Measurements from ENCODE around the gene PHKA2.
"Not testable (repeated sequence)": the region's sequence is repeated elsewhere in the genome, so short reads cannot be mapped to it uniquely, and the experiment has no call there.

The PHKA2 gene

DNA sequence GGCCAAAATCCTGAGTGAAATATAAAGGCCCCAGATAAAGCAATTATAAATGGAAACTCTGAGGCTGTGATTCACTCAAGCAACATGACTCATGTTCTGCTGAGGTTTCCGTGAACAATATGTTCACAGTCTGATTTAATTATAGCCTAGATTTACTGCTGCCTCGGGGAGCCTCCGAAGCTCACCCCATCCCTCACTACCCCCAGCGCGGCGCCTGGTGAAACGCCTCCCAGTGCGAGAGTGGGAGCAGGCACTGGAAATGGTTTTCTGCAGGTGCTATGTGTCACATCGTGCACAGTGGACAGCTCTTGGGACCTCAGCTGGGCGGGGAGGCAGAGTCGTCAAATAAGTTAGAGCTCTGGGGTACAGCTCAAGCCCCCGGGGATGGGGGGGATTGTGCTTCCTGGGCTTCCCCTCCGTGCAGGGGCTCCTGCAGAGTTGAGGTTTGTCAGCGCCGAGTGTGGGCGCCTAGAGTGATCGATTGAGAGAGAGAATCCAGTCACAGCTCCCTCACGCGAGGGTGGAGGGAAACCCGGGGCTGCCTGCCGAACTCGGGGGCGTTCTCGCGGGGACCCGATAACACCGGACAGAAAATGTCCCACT lies 110.6 kb downstream of the PHKA2 start:
- FAIRE-seq (no peak), DNase-seq (ENCODE audit: insufficient read length) (no peak)
- TF ChIP-seq POLR2AphosphoS5 (IDR thresholded peaks at IDR 0.05; ENCODE audit: low read depth, low read length) (no peak), POLR2A (IDR thresholded peaks at IDR 0.05; ENCODE audit: low read depth, low read length) (no peak), TAF1 (IDR thresholded peaks at IDR 0.05; ENCODE audit: borderline replicate concordance, low read depth, low read length) (no peak)

DNA sequence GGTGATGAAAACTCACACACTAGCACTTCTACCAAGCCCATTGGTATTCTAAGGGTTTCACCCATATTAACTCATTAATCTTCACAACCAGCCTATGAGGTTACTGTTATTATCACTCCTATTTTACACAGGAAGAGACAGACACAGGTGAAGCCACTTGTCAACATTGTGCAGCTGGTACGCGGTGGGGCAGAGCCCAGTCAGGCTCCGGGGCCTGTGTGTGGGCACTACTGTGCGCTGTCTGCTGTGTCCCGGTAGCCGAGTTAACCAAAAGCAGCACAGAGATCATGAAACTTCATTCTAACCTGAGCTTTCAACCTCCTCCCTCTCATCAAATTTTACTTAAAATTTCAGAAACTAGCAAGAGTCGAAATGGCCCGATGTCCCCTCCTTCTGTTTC lies 111.3 kb downstream of the PHKA2 start:
- DNase-seq (ENCODE audit: insufficient read length) = no peak
- no peak for FAIRE-seq
- no peak for TF ChIP-seq POLR2A (IDR thresholded peaks at IDR 0.05; ENCODE audit: low read depth, low read length)
- TF ChIP-seq POLR2AphosphoS5 (IDR thresholded peaks at IDR 0.05; ENCODE audit: low read depth, low read length) = no peak
- TF ChIP-seq TAF1 (IDR thresholded peaks at IDR 0.05; ENCODE audit: borderline replicate concordance, low read depth, low read length) = no peak

DNA sequence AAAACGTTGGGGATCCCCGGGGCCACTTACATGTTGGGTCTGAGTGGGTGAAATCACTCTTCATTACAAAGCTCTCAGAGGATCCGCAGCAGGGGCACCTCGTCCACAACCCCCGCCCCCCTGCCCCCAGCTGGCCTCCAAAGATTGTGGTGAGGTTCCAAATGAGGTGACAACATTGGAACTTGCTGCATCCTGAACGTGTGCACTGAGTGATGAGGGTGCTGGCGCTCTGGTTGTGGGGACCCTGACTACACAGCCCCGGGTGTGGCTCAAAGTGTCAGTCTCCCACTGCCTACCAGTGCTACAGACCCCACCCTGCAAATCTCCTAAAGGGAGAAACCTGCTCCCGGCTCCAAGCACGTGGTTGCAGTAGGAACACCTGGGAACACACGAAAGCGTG lies 111.9 kb downstream of the PHKA2 start:
- FAIRE-seq = no peak
- TF ChIP-seq POLR2A (IDR thresholded peaks at IDR 0.05; ENCODE audit: low read depth, low read length) (no peak), TAF1 (IDR thresholded peaks at IDR 0.05; ENCODE audit: borderline replicate concordance, low read depth, low read length) (no peak), POLR2AphosphoS5 (IDR thresholded peaks at IDR 0.05; ENCODE audit: low read depth, low read length) (no peak)

DNA sequence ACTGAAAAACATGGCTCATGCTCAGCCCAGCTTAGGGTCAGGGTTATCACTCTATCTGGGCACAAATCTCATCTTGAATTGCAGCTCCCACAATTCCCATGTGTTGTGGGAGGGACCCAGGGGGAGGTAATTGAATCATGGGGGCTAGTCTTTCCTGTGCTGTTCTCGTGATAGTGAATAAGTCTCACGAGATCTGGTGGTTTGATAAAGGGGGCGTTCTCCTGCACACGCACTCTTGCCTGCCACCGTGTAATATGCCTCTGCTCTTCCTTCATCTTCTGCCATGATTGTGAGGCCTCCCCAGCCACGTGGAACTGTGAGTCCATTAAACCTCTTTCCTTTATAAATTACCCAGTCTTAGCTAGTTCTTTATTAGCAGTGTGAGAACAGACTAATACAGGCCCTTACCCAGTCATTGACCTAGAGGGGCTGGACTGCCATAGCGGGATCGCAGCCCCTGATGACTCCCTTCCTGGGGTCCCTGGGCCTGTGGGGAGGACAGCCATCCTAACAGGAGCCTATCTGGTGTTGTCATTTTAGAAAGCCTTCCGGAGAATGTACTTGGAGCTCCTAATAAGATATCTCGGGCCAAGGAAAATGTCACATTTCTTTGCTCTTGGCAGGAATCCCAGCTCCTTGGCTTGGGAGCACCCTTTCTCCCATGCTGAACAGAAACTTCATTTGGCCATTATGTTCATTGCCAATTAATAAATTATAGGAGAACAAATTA lies 112.6 kb downstream of the PHKA2 start:
- FAIRE-seq = no peak
- TF ChIP-seq TAF1 (IDR thresholded peaks at IDR 0.05; ENCODE audit: borderline replicate concordance, low read depth, low read length) = no peak
- TF ChIP-seq POLR2A (IDR thresholded peaks at IDR 0.05; ENCODE audit: low read depth, low read length) = no peak
- no peak for TF ChIP-seq POLR2AphosphoS5 (IDR thresholded peaks at IDR 0.05; ENCODE audit: low read depth, low read length)
- no peak for DNase-seq (ENCODE audit: insufficient read length)

More for the DNA sequence above, 111.9 kb downstream of the PHKA2 start:
- no peak for DNase-seq (ENCODE audit: insufficient read length)

DNA sequence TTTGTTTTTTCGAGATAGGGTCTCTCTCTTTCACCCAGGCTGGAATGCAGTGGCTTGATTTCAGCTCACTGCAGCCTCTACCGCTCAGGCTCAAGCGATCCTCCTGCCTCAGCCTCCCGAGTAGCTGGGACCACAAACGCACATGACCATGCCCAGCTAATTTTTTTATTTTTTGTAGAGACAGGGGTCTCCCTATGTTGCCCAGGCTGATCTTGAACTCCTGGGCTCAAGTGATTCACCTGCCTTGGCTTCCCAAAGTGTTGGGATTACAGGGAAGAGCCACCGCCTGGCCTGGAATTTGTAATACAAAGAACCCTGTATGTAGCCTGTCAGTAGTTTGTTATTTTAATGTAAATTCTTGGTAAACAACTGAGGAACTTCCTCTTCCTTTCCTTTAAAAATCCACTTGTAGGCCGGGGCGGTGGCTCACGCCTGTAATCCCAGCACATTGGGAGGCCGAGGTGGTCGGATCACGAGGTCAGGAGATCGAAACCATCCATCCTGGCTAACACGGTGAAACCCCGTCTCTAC lies 119.5 kb downstream of the PHKA2 start:
- no peak for DNase-seq (ENCODE audit: insufficient read length)
- TF ChIP-seq POLR2A (IDR thresholded peaks at IDR 0.05; ENCODE audit: low read depth, low read length) (no peak), TAF1 (IDR thresholded peaks at IDR 0.05; ENCODE audit: borderline replicate concordance, low read depth, low read length) (no peak), POLR2AphosphoS5 (IDR thresholded peaks at IDR 0.05; ENCODE audit: low read depth, low read length) (no peak)
- no peak for FAIRE-seq

DNA sequence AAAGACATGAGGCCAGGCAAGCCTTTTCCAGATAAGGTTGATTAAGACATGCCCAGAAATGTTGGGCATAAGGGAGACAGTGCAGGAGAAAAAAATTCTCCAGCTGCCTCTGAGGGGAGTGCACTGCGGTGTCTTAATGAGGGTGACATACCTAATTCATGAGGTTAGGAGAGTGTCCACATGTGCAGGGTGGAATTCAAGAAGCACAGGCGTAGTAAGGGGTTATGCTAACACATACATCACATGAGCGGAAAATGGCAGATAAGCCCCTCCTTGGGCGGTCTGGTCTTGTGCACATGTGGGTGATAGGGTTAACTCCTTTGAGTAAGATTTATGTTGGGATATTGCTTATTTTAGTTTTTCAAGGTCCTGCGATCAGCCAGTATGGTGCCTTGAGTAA lies 122.4 kb downstream of the PHKA2 start:
- FAIRE-seq (no peak), DNase-seq (ENCODE audit: insufficient read length) (no peak)
- TF ChIP-seq TAF1 (IDR thresholded peaks at IDR 0.05; ENCODE audit: borderline replicate concordance, low read depth, low read length) (no peak), POLR2A (IDR thresholded peaks at IDR 0.05; ENCODE audit: low read depth, low read length) (no peak), POLR2AphosphoS5 (IDR thresholded peaks at IDR 0.05; ENCODE audit: low read depth, low read length) (no peak)

DNA sequence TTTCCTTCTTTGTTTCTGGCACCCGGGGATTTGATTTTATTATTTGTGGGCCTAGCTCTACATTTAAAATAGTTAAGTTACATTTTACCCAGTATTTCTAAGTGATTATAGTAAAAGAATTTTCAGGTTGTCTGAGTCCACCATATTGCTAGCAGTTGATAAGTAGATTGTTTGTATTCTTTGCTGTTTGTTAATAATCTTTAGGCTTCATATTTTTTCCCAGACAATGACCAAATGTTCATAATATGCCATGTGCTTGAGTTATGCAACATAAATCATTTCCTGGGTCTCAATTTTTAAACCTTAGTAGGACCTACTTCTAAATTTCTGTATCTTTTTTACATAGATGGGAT lies 127.3 kb downstream of the PHKA2 start:
- no peak for DNase-seq (ENCODE audit: insufficient read length)
- FAIRE-seq = no peak
- TF ChIP-seq POLR2A (IDR thresholded peaks at IDR 0.05; ENCODE audit: low read depth, low read length) (no peak), TAF1 (IDR thresholded peaks at IDR 0.05; ENCODE audit: borderline replicate concordance, low read depth, low read length) (no peak), POLR2AphosphoS5 (IDR thresholded peaks at IDR 0.05; ENCODE audit: low read depth, low read length) (no peak)

DNA sequence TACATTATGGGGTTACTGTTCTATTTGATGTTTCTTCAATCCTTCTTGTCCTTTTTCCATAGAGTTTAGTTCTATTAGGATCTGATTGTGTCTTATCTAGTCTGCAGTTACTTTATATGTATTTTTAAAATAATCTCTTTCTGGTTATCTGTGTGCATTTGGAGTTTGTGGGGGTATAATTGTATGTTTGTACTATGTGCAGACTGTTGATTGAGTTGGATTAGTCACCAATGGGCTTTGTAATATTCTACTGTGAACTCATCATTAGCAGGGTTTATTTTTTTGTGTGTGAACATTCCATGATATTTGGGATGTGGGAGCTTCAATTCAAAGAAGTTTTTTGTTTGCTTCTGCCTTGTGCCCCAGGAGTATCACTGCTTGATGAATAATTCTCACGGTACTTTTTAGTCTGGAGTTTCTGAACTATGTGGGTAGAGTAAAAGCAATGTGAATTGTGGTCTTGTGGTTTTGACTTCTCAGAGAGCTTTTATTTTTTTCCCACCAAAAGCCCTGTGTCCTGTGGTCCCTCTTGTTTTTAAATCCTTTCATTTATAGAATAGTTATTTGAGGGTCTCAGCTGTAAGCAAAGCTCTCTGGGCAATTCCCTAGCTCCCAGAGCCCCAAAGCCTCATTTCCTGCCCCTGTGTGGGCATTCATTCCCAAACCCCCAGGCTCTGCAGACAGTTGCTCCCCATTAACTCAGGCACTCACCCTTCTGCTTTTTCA lies 127.8 kb downstream of the PHKA2 start:
- peak; percentile 75 for FAIRE-seq
- TF ChIP-seq POLR2A (IDR thresholded peaks at IDR 0.05; ENCODE audit: low read depth, low read length) (no peak), TAF1 (IDR thresholded peaks at IDR 0.05; ENCODE audit: borderline replicate concordance, low read depth, low read length) (no peak), POLR2AphosphoS5 (IDR thresholded peaks at IDR 0.05; ENCODE audit: low read depth, low read length) (no peak)
- no peak for DNase-seq (ENCODE audit: insufficient read length)

DNA sequence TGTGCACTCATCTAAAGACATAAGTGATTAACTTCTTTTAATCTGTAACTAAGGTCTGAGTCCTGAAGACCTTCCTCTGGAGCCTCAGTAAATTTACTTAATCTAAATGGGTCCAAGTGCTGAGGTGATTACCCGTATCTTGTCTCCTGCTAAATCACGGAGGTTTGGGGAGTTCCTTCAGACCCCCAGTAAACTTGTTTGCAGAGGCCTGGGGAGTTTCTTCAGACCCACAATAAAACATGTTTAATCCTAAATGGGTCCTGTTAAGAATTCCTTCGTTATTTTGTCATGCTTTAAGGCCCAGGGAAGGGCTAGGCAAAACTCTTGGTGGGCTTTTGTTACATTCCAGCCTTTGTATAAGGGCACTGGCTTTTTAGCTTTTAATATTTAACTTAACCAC lies 136.0 kb downstream of the PHKA2 start:
- FAIRE-seq; DNase-seq (ENCODE audit: insufficient read length): not testable (repeated sequence)
